NCI-H2029 (cell line): Measurements from ENCODE around the gene REEP1.
"Not testable (repeated sequence)": the region's sequence is repeated elsewhere in the genome, so short reads cannot be mapped to it uniquely, and the experiment has no call there.

ENCODE experiments used
- DNase-seq: peaks from one replicate; lab custom pipeline; 2025; lab: John Stamatoyannopoulos, UW

REEP1 gene

GRCh38 chr2:86345783-86346370 lies 8.5 kb upstream of the REEP1 start:
- not testable (repeated sequence) for DNase-seq

- DNase-seq = no peak
Measured at GRCh38 chr2:86344404-86344803, 7.0 kb upstream of the REEP1 start.

- no peak for DNase-seq
Measured at GRCh38 chr2:86342488-86342887, 5.1 kb upstream of the REEP1 start.

GRCh38 chr2:86341470-86341869 lies 4.0 kb upstream of the REEP1 start:
- no peak for DNase-seq

GRCh38 chr2:86338778-86339295 lies 1.4 kb upstream of the REEP1 start:
- DNase-seq = no peak

- DNase-seq = no peak
Measured at GRCh38 chr2:86336675-86337243, 667 bp downstream of the REEP1 start.

- DNase-seq = no peak
Measured at GRCh38 chr2:86335865-86336674, 1.4 kb downstream of the REEP1 start.

GRCh38 chr2:86333378-86333777 lies 4.0 kb downstream of the REEP1 start:
- no peak for DNase-seq

GRCh38 chr2:86332654-86333053 lies 4.8 kb downstream of the REEP1 start:
- DNase-seq = no peak

- DNase-seq = no peak
Measured at GRCh38 chr2:86331384-86331783, 6.0 kb downstream of the REEP1 start.

GRCh38 chr2:86330001-86330400 lies 7.4 kb downstream of the REEP1 start:
- DNase-seq = no peak

GRCh38 chr2:86323273-86324021 lies 14.0 kb downstream of the REEP1 start:
- no peak for DNase-seq

- DNase-seq = no peak
Measured at GRCh38 chr2:86319700-86320580, 17.5 kb downstream of the REEP1 start.

GRCh38 chr2:86315084-86315483 lies 22.3 kb downstream of the REEP1 start:
- DNase-seq = no peak

GRCh38 chr2:86314125-86314524 lies 23.3 kb downstream of the REEP1 start:
- no peak for DNase-seq

- no peak for DNase-seq
Measured at GRCh38 chr2:86313341-86313740, 24.1 kb downstream of the REEP1 start.

GRCh38 chr2:86311879-86312278 lies 25.5 kb downstream of the REEP1 start:
- no peak for DNase-seq

GRCh38 chr2:86309966-86310365 lies 27.5 kb downstream of the REEP1 start:
- no peak for DNase-seq

GRCh38 chr2:86308984-86309695 lies 28.3 kb downstream of the REEP1 start:
- DNase-seq = no peak

- DNase-seq = no peak
Measured at GRCh38 chr2:86308356-86308755, 29.1 kb downstream of the REEP1 start.

GRCh38 chr2:86307431-86307830 lies 30.0 kb downstream of the REEP1 start:
- no peak for DNase-seq
